ENCODE results near the gene C8G. TPM values are rescaled to one million over a fixed set of nuclear protein-coding genes. Genes with fewer than 3 reads are reported as not detected.

Gene C8G
- total and polyA plus RNA-seq, 2 of the 13 experiments (the other 11 are each of a cell fraction or from before 2014, with no cell fraction given), result 4.9 to 12.8 TPM

- TF ChIP-seq GZF1 (CRISPR knock-in tag; IDR thresholded peaks at IDR 0.05) (0 out of 2 replicates have a peak, but pooled peaks have one; percentile 40), ZNF687 (CRISPR knock-in tag; IDR thresholded peaks at IDR 0.05) (peak; percentile 90), GTF2F1 (IDR thresholded peaks at IDR 0.05; ENCODE audit: low read length) (no peak), MEIS2 (CRISPR knock-in tag; IDR thresholded peaks at IDR 0.05) (no peak), KDM5B (CRISPR knock-in tag; IDR thresholded peaks at IDR 0.05; ENCODE audit: borderline replicate concordance) (0 out of 2 replicates have a peak, but pooled peaks have one; percentile 17), TP53 (CRISPR knock-in tag; conservative IDR thresholded peaks at IDR 0.05) (no peak), HNRNPLL (IDR thresholded peaks at IDR 0.05; ENCODE audit: low read depth, low read length, poor library complexity, severe bottlenecking) (peak; percentile 24), TRIM24 (CRISPR knock-in tag; IDR thresholded peaks at IDR 0.05) (no peak), HOXA3 (CRISPR knock-in tag; IDR thresholded peaks at IDR 0.05) (0 out of 2 replicates have a peak, but pooled peaks have one; percentile 24), ZMYM2 (CRISPR knock-in tag; IDR thresholded peaks at IDR 0.05) (no peak), SRSF1 (optimal IDR thresholded peaks at IDR 0.05; ENCODE audit: low read depth, low read length) (peak; percentile 24), ZNF350 (CRISPR knock-in tag; IDR thresholded peaks at IDR 0.05; ENCODE audit: borderline replicate concordance, low read depth) (no peak; the same call in 1 of the 2 replicates), THYN1 (CRISPR knock-in tag; IDR thresholded peaks at IDR 0.05; ENCODE audit: borderline replicate concordance, low read depth) (no peak)
- TF ChIP-seq, protein P1, sequence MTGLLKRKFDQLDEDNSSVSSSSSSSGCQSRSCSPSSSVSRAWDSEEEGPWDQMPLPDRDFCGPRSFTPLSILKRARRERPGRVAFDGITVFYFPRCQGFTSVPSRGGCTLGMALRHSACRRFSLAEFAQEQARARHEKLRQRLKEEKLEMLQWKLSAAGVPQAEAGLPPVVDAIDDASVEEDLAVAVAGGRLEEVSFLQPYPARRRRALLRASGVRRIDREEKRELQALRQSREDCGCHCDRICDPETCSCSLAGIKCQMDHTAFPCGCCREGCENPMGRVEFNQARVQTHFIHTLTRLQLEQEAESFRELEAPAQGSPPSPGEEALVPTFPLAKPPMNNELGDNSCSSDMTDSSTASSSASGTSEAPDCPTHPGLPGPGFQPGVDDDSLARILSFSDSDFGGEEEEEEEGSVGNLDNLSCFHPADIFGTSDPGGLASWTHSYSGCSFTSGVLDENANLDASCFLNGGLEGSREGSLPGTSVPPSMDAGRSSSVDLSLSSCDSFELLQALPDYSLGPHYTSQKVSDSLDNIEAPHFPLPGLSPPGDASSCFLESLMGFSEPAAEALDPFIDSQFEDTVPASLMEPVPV (CRISPR knock-in tag; IDR thresholded peaks at IDR 0.05), result 0 out of 2 replicates have a peak, but pooled peaks have one; percentile 32
- TF ChIP-seq, protein P2, sequence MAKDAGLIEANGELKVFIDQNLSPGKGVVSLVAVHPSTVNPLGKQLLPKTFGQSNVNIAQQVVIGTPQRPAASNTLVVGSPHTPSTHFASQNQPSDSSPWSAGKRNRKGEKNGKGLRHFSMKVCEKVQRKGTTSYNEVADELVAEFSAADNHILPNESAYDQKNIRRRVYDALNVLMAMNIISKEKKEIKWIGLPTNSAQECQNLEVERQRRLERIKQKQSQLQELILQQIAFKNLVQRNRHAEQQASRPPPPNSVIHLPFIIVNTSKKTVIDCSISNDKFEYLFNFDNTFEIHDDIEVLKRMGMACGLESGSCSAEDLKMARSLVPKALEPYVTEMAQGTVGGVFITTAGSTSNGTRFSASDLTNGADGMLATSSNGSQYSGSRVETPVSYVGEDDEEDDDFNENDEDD (CRISPR knock-in tag; IDR thresholded peaks at IDR 0.05; ENCODE audit: borderline replicate concordance), result peak; percentile 54; the same call in 1 of the 2 replicates
- TF ChIP-seq, protein P3, sequence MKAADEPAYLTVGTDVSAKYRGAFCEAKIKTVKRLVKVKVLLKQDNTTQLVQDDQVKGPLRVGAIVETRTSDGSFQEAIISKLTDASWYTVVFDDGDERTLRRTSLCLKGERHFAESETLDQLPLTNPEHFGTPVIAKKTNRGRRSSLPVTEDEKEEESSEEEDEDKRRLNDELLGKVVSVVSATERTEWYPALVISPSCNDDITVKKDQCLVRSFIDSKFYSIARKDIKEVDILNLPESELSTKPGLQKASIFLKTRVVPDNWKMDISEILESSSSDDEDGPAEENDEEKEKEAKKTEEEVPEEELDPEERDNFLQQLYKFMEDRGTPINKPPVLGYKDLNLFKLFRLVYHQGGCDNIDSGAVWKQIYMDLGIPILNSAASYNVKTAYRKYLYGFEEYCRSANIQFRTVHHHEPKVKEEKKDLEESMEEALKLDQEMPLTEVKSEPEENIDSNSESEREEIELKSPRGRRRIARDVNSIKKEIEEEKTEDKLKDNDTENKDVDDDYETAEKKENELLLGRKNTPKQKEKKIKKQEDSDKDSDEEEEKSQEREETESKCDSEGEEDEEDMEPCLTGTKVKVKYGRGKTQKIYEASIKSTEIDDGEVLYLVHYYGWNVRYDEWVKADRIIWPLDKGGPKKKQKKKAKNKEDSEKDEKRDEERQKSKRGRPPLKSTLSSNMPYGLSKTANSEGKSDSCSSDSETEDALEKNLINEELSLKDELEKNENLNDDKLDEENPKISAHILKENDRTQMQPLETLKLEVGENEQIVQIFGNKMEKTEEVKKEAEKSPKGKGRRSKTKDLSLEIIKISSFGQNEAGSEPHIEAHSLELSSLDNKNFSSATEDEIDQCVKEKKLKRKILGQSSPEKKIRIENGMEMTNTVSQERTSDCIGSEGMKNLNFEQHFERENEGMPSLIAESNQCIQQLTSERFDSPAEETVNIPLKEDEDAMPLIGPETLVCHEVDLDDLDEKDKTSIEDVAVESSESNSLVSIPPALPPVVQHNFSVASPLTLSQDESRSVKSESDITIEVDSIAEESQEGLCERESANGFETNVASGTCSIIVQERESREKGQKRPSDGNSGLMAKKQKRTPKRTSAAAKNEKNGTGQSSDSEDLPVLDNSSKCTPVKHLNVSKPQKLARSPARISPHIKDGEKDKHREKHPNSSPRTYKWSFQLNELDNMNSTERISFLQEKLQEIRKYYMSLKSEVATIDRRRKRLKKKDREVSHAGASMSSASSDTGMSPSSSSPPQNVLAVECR (CRISPR knock-in tag; IDR thresholded peaks at IDR 0.05; ENCODE audit: borderline replicate concordance), result peak; percentile 33; the same call in 1 of the 2 replicates
Observed at GRCh38 chr9:136945333-136946227, 537 bp downstream of the C8G start (continued).
